Upper lobe of left lung (tissue), 6 donors: ENCODE data around the gene LBX2. TPM values are rescaled to one million over a fixed set of nuclear protein-coding genes. Genes with fewer than 3 reads are reported as not detected.
"Not testable (repeated sequence)": the region's sequence is repeated elsewhere in the genome, so short reads cannot be mapped to it uniquely, and the experiment has no call there.

Experiments
- ATAC-seq, 2 donors: fragments of 200-7000 bp; cut with Tn5 transposase; one replicate each; pipeline ENCODE4 v1.9.1; 2022; ENCODE audit warnings: mild to moderate bottlenecking in 2 of 2, moderate library complexity in 2 of 2; ENCODE audit not compliant: low FRiP score in 2 of 2
- DNase-seq, 2 donors: peaks; one replicate each; pipeline ENCODE4 v3.0.0-alpha.2; 2019 to 2020
- H3K27ac ChIP-seq, 4 donors: fragments of 200-600 bp; sonication (generic); one replicate each; pipeline ENCODE4 v1.5.1; 2016 to 2019
- H3K27me3 ChIP-seq, 4 donors: fragments of 200-600 bp; sonication (generic); one replicate each; pipeline ENCODE4 v1.5.1; 2017 to 2019
- H3K36me3 ChIP-seq, 4 donors: fragments of 200-600 bp; sonication (generic); one replicate each; pipeline ENCODE4 v1.5.1; 2016 to 2019
- H3K4me1 ChIP-seq, 4 donors: fragments of 200-600 bp; sonication (generic); one replicate each; pipeline ENCODE4 v1.5.1; 2018 to 2019
- H3K4me3 ChIP-seq, 4 donors: fragments of 200-600 bp; sonication (generic); one replicate each; pipeline ENCODE4 v1.5.1; 2017 to 2019; ENCODE audit warnings: mild to moderate bottlenecking in 2 of 4, moderate library complexity in 1 of 4
- H3K9me3 ChIP-seq, 4 donors: fragments of 200-600 bp; sonication (generic); one replicate each; pipeline ENCODE4 v1.5.1; 2018 to 2019
- CTCF ChIP-seq, 6 experiments: fragments of 450-650 bp in 4 of 6; fragments of 200-600 bp in 2 of 6; sonication (generic) in 2 of 6; IDR thresholded peaks; one replicate each; pipeline ENCODE4 v1.5.1; 2016 to 2019; ENCODE audit warnings: antibody characterized with exemption in 6 of 6
- EP300 ChIP-seq, 4 donors: sonication (generic); formaldehyde crosslinking; IDR thresholded peaks; one replicate each; pipeline ENCODE4 v1.5.1; 2017; ENCODE audit warnings: antibody characterized with exemption in 4 of 4, control low read depth in 2 of 4
- POLR2A ChIP-seq, 4 donors: fragments of 450-650 bp; IDR thresholded peaks; one replicate each; pipeline ENCODE4 v1.5.1; 2016 to 2017; ENCODE audit warnings: antibody characterized with exemption in 4 of 4, mild to moderate bottlenecking in 2 of 4
- POLR2AphosphoS5 ChIP-seq, 2 donors: sonication (generic); formaldehyde crosslinking; IDR thresholded peaks; one replicate each; pipeline ENCODE4 v1.5.1; 2017; ENCODE audit warnings: antibody characterized with exemption in 2 of 2
- WGBS, 2 donors: methylation state at CpG; one replicate each; pipeline ENCODE4 v1.1.5; 2017 to 2018; 5-methylcytosine and 5-hydroxymethylcytosine counted together
- total RNA-seq, 6 donors: library from RNA; depleted of rRNA in 4 of 6; stranded (reverse); fragments of >200 nt in 4 of 6; gene quantifications; one replicate each; pipeline versions ENCODE4 v1.1.0 to v1.2.1, GENCODE V29; 2016 to 2021
- donor health status: DM: no; HTN: no; CAD: no; lungs with moderate emphysema.
- donor health status: DM: no; HTN: yes; CAD: no; lungs with severe emphysema.

The LBX2 gene
- total RNA-seq, 6 donors from 2014 or later, result 1.3 to 8.4 (median 2.4) TPM

- Histone ChIP-seq H3K4me1 (peaks cover under 1 to 6% (median 2%) of the 10 kb centered on the region in 4 donors), H3K27me3 (no peaks in the 10 kb centered on the region), H3K36me3 (peaks cover 30 to 79% (median 55%) of the 10 kb centered on the region in 4 donors), H3K9me3 (no peaks in the 10 kb centered on the region), H3K4me3 (no peak overlapping the region), H3K27ac (no peak overlapping the region)
- TF ChIP-seq POLR2A (IDR thresholded peaks at IDR 0.05) (no peak), EP300 (IDR thresholded peaks at IDR 0.05) (no peak), CTCF (IDR thresholded peaks at IDR 0.05) (no peak)
- DNase-seq, result no peak
- ATAC-seq, result no peak
- WGBS, 2 donors, result 92 to 94% methylated on average over 9 of the region's 9 CpGs
Measured at GRCh38 chr2:74488643-74489481, 10.5 kb downstream of the LBX2 start.

GRCh38 chr2:74486141-74486540 lies 13.3 kb downstream of the LBX2 start:
- Histone ChIP-seq H3K36me3 (peaks cover 8 to 52% (median 27%) of the 10 kb centered on the region in 4 donors), H3K4me1 (peaks cover 17 to 24% (median 18%) of the 10 kb centered on the region in 4 donors), H3K27me3 (no peaks in the 10 kb centered on the region), H3K4me3 (no peak overlapping the region), H3K27ac (no peak overlapping the region), H3K9me3 (no peaks in the 10 kb centered on the region)
- WGBS, 2 donors, result 96 to 100% methylated on average over 2 of the region's 2 CpGs
- ATAC-seq, result no peak
- DNase-seq, result no peak
- no peak for TF ChIP-seq POLR2AphosphoS5 (IDR thresholded peaks at IDR 0.05)
- TF ChIP-seq CTCF (IDR thresholded peaks at IDR 0.05), result no peak
- no peak for TF ChIP-seq POLR2A (IDR thresholded peaks at IDR 0.05)
- no peak for TF ChIP-seq EP300 (IDR thresholded peaks at IDR 0.05)

- H3K36me3 ChIP-seq, result peaks cover 0 to 47% (median 20%) of the 10 kb centered on the region in 4 donors
- not testable (repeated sequence) for DNase-seq, ATAC-seq, H3K27me3 ChIP-seq, H3K9me3 ChIP-seq
- WGBS, 2 donors, result 85 to 89% methylated on average over 19 of the region's 19 CpGs
- H3K27ac ChIP-seq, result peak overlapping the region in 2 of 4 donors; percentile 90 to 93
- H3K4me3 ChIP-seq, result peak overlapping the region; percentile 50 to 84 (median 72)
- peaks cover 22 to 34% (median 25%) of the 10 kb centered on the region in 4 donors for H3K4me1 ChIP-seq
Measured at GRCh38 chr2:74483675-74484164, 15.7 kb downstream of the LBX2 start.

GRCh38 chr2:74482801-74483674 lies 16.4 kb downstream of the LBX2 start, which contains the start of the genes CCDC142 and TTC31:
TSS of gene CCDC142 (minus strand) at chr2:74482998. CDS start at chr2:74482837, 161 bp downstream.
TSS of gene TTC31 (plus strand) at chr2:74483081. CDS start at chr2:74483096, 15 bp downstream.
- peak within 1 kb of the TSS; percentile 50 to 84 (median 72) for H3K4me3 ChIP-seq
- DNase-seq (peak; percentile 86 to 95), ATAC-seq (peak; percentile 99)
- TF ChIP-seq EP300 (IDR thresholded peaks at IDR 0.05) (no peak), CTCF (IDR thresholded peaks at IDR 0.05) (peak; percentile 77 to 94 (median 89)), POLR2A (IDR thresholded peaks at IDR 0.05) (peak in 3 of 4 donors; percentile 22 to 68 (median 27)), POLR2AphosphoS5 (IDR thresholded peaks at IDR 0.05) (peak; percentile 84 to 87)
- no peaks in the 10 kb centered on the region for H3K27me3 ChIP-seq
- WGBS, 2 donors, result 2% methylated on average over 26 to 34 of the region's 50 CpGs
- peaks cover 0 to 49% (median 18%) of the 10 kb centered on the region in 4 donors for H3K36me3 ChIP-seq
- no peaks in the 10 kb centered on the region for H3K9me3 ChIP-seq
- peak within 1 kb of the TSS; percentile 82 to 93 (median 90) for H3K27ac ChIP-seq
- peaks cover 22 to 34% (median 25%) of the 10 kb centered on the region in 4 donors for H3K4me1 ChIP-seq
